Ovary (tissue), 9 donors: ENCODE measurements around the gene CCDC182. TPM values are rescaled to one million over a fixed set of nuclear protein-coding genes. Genes with fewer than 3 reads are reported as not detected.

Experiments
- DNase-seq, 5 donors: peaks; one replicate each; pipeline ENCODE4 v3.0.0-alpha.2; 2019 to 2020
- H3K27ac ChIP-seq, 2 donors: fragments of 200-600 bp; one replicate each; pipeline versions ENCODE4 v1.5.1 to v1.8.0; 2019 to 2022
- H3K27me3 ChIP-seq: fragments of 200-600 bp; one replicate; pipeline ENCODE4 v1.8.0; 2022
- H3K36me3 ChIP-seq: fragments of 200-600 bp; sonication (generic); one replicate; pipeline ENCODE4 v1.5.1; 2019
- H3K4me1 ChIP-seq: one replicate; pipeline ENCODE4 v1.8.1; 2013; ENCODE audit warnings: mild to moderate bottlenecking, moderate library complexity; ENCODE audit not compliant: insufficient read depth
- H3K4me3 ChIP-seq: fragments of 200-600 bp; sonication (generic); one replicate; pipeline ENCODE4 v1.5.1; 2017
- H3K9me3 ChIP-seq, 2 donors: fragments of 200-600 bp in 1 of 2; sonication (generic) in 1 of 2; one replicate each; pipeline versions ENCODE4 v1.5.1 to v1.8.1; 2013 to 2019; ENCODE audit warnings: mild to moderate bottlenecking in 1 of 2, moderate library complexity in 1 of 2
- CTCF ChIP-seq, 3 donors: fragments of 450-650 bp in 2 of 3; fragments of 200-600 bp in 1 of 3; IDR thresholded peaks; one replicate each; pipeline versions ENCODE4 v1.5.1 to v1.8.0; 2016 to 2022; ENCODE audit warnings: antibody characterized with exemption in 3 of 3, mild to moderate bottlenecking in 1 of 3
- EP300 ChIP-seq: sonication (generic); formaldehyde crosslinking; IDR thresholded peaks from one replicate; pipeline ENCODE4 v1.6.1; 2017; ENCODE audit warnings: antibody characterized with exemption
- POLR2A ChIP-seq: fragments of 450-650 bp; IDR thresholded peaks from one replicate; pipeline ENCODE4 v1.6.1; 2017; ENCODE audit warnings: antibody characterized with exemption, mild to moderate bottlenecking, moderate library complexity
- WGBS, 3 donors: extraction: QIAGEN DNeasy Blood & Tissue Kit in 1 of 3; methylation state at CpG; one replicate each; pipeline versions ENCODE4 v1.1.5 to v1.1.7; 2013 to 2017; 5-methylcytosine and 5-hydroxymethylcytosine counted together
- intact Hi-C, 4 donors: fragments of 100-400 bp; cut with DNase I; formaldehyde crosslinking; loops; one replicate each; pipeline versions ENCODE4 v1.11.0 to v1.15.1; 2022 to 2023
- polyA plus RNA-seq, 2 donors: library from polyadenylated mRNA; stranded (reverse); fragments of 200-250 nt in 1 of 2; fragments of 350-450 nt in 1 of 2; fragmentation: Illumina TruSeq in 1 of 2; extraction: RNeasy Lipid Tissue Mini Kit (QIAGEN cat#74804) in 1 of 2; gene quantifications; one replicate each; pipeline ENCODE4 v1.2.3, GENCODE V29; 2013 to 2014
- total RNA-seq, 7 donors: library from RNA; depleted of rRNA in 2 of 7; stranded (reverse); fragments of >200 nt in 2 of 7; fragmentation: NEBNext Ultra II Directional in 3 of 7; extraction: Animal tissue kit (Norgen Biotek cat#: 25700) in 3 of 7; gene quantifications; one replicate each; pipeline versions ENCODE4 v1.1.0 to v1.2.4, GENCODE V29; 2016 to 2023
- donor health status: DM: no; HTN: no; CAD: no; lungs with moderate emphysema.
- donor health status: DM: no; HTN: no; CAD: no.
- donor health status: Bipolar disorder and iron deficiency.
- donor health status: DM: yes; HTN: yes; CAD: no.
- donor health status: DM: no; HTN: no; CAD: no.
- donor health status: DM: yes; HTN: yes; CAD: no.

Gene CCDC182
- total and polyA plus RNA-seq, 9 donors = not detected

GRCh38 chr17:57722704-57723043, 22.4 kb downstream of the CCDC182 start:
- no peaks in the 10 kb centered on the region for H3K4me1 ChIP-seq
- no peak overlapping the region for H3K27ac ChIP-seq
- WGBS, 3 donors = 78 to 82% (median 80%) methylated on average over 7 of the region's 7 CpGs
- H3K36me3 ChIP-seq = no peaks in the 10 kb centered on the region
- no peaks in the 10 kb centered on the region for H3K27me3 ChIP-seq
- H3K4me3 ChIP-seq = no peak overlapping the region
- intact Hi-C loops = no loop called here
- H3K9me3 ChIP-seq = no peaks in the 10 kb centered on the region
- TF ChIP-seq CTCF (IDR thresholded peaks at IDR 0.05) = no peak
- no peak for TF ChIP-seq POLR2A
- no peak for TF ChIP-seq EP300
- no peak for DNase-seq

- WGBS, 3 donors = 94 to 98% (median 94%) methylated on average over 3 of the region's 3 CpGs
- no peak for DNase-seq
- Histone ChIP-seq H3K27ac (no peak overlapping the region), H3K4me3 (no peak overlapping the region), H3K9me3 (no peaks in the 10 kb centered on the region), H3K27me3 (no peaks in the 10 kb centered on the region), H3K4me1 (no peaks in the 10 kb centered on the region), H3K36me3 (no peaks in the 10 kb centered on the region)
- intact Hi-C loops = no loop called here
- TF ChIP-seq CTCF (IDR thresholded peaks at IDR 0.05) (no peak), EP300 (no peak), POLR2A (no peak)
These were observed 23.0 kb downstream of the CCDC182 start for GRCh38 chr17:57721967-57722703.

GRCh38 chr17:57720386-57721035, 24.6 kb downstream of the CCDC182 start:
- H3K4me1 ChIP-seq = no peaks in the 10 kb centered on the region
- H3K4me3 ChIP-seq = no peak overlapping the region
- H3K27ac ChIP-seq = no peak overlapping the region
- H3K27me3 ChIP-seq = no peaks in the 10 kb centered on the region
- no peak for DNase-seq
- no peaks in the 10 kb centered on the region for H3K9me3 ChIP-seq
- H3K36me3 ChIP-seq = no peaks in the 10 kb centered on the region
- TF ChIP-seq EP300 = no peak
- no peak for TF ChIP-seq POLR2A
- no peak for TF ChIP-seq CTCF (IDR thresholded peaks at IDR 0.05)
- WGBS, 3 donors = 78 to 92% (median 88%) methylated on average over 2 of the region's 2 CpGs
- intact Hi-C loops = no loop called here

DNA sequence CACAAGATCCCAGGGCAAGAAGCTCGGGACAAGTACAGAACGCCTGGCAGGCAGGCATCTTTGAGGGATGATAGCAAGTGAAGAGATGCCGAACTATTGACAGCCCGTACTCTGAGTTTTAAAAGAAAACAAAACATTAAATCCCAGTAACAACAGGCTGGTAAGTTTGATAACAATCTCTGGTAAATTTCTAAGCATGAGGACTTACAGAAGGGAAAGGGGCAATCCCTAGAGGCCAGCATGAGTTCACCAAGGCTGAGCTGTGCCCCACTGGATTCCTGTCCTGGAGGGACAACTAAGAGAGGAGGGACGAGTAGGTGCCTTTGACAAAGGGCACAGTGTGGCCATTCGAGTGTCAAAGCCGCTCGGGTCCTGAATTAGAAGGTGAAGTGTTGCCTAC, 26.2 kb downstream of the CCDC182 start:
- TF ChIP-seq CTCF (IDR thresholded peaks at IDR 0.05) = no peak
- H3K27ac ChIP-seq = no peak overlapping the region
- 79 to 83% (median 82%) methylated on average over 8 of the region's 8 CpGs for WGBS, 3 donors
- DNase-seq = no peak
- intact Hi-C loops = no loop called here
- no peaks in the 10 kb centered on the region for H3K27me3 ChIP-seq
- H3K9me3 ChIP-seq = no peaks in the 10 kb centered on the region
- peaks cover 2% of the 10 kb centered on the region for H3K4me1 ChIP-seq
- H3K36me3 ChIP-seq = no peaks in the 10 kb centered on the region
- no peak overlapping the region for H3K4me3 ChIP-seq
